ENCODE measurements around the gene GMDS.

DNA sequence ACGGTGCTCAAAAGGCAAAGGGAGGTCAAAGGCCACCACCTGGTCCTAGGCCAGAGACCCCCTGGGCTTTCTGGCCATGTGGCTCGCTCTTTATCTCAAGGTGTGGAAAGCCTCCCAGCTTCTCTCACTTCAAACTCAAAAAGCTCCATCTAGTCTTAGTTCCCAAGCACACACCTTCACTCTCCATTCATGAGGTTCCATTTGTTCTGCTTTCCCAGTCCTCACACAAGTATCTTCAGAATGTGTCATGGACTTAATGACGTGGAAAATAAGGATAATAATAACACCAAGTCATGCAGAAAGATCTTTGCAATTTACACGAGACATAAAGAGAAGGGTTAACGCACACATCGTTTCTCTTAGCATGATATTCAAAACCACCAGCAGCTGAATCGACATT lies 219.3 kb downstream of the GMDS start:
- TF ChIP-seq, protein P1, sequence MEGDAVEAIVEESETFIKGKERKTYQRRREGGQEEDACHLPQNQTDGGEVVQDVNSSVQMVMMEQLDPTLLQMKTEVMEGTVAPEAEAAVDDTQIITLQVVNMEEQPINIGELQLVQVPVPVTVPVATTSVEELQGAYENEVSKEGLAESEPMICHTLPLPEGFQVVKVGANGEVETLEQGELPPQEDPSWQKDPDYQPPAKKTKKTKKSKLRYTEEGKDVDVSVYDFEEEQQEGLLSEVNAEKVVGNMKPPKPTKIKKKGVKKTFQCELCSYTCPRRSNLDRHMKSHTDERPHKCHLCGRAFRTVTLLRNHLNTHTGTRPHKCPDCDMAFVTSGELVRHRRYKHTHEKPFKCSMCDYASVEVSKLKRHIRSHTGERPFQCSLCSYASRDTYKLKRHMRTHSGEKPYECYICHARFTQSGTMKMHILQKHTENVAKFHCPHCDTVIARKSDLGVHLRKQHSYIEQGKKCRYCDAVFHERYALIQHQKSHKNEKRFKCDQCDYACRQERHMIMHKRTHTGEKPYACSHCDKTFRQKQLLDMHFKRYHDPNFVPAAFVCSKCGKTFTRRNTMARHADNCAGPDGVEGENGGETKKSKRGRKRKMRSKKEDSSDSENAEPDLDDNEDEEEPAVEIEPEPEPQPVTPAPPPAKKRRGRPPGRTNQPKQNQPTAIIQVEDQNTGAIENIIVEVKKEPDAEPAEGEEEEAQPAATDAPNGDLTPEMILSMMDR (IDR thresholded peaks at IDR 0.05), result no peak
- TF ChIP-seq MXI1 (IDR thresholded peaks at IDR 0.05; ENCODE audit: low read depth, low read length), result no peak

All from SK-N-SH (cell line).